Putamen (tissue), 1 donor: ENCODE measurements around the gene SYCE1L.

Experiments used
- DNase-seq: peaks from one replicate; pipeline ENCODE4 v3.0.0-alpha.2; 2016; ENCODE audit warnings: low spot score

The SYCE1L gene

GRCh38 chr16:77250400-77250799, 51.2 kb downstream of the SYCE1L start:
- no peak for DNase-seq
